Measurements from ENCODE around the gene KATNAL1.
"Not testable (repeated sequence)": the region's sequence is repeated elsewhere in the genome, so short reads cannot be mapped to it uniquely, and the experiment has no call there.

The KATNAL1 gene

GRCh38 chr13:30196025-30196424, 111.3 kb downstream of the KATNAL1 start:
- DNase-seq = no peak

GRCh38 chr13:30194906-30195305, 112.4 kb downstream of the KATNAL1 start:
- DNase-seq = no peak

DNA sequence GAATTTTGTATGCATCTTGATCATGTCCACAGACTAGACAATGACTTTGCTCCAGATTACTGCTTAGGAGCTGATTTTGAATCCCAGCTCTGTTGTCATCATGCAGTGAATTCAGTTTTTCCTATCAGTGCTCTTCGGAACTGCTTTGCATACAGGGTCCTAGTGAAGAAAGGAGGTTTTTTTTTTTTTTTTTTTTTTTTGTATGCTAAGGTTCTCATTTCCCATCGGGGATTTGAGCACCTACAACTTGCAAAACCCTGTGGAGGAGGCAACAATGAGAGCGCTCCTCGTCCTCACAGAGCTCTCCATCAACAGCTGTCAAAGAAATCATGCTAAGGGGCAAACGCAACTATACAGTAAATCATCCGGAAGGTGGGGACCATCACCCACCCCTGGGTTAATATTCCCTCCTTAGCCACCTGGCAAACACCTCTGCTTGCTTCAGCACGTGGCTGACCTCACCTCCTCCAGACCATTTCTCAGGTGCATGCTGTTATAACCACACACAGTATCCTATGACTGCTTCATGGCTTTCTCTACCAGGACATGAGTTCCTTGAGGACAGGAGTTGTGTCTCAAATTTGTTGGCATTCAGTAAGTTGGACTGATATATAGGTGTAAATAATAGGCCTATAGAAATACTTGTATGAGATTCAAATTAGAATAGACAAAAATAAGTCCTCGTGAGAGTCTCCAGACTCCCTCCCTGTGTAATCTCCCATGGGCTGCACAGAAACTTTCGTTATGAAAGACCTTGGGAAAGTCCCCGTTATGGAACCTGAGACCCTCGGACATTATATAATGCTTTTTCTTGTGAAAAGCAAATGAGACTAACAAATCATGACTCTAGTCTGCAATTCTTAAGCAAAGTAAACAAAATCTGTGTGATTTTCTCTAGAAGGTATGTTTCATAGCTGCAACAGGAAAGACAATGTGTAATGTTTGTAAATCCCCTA, 113.8 kb downstream of the KATNAL1 start:
- no peak for DNase-seq

- no peak for DNase-seq
Observed at GRCh38 chr13:30192320-30193093, 114.8 kb downstream of the KATNAL1 start.

DNA sequence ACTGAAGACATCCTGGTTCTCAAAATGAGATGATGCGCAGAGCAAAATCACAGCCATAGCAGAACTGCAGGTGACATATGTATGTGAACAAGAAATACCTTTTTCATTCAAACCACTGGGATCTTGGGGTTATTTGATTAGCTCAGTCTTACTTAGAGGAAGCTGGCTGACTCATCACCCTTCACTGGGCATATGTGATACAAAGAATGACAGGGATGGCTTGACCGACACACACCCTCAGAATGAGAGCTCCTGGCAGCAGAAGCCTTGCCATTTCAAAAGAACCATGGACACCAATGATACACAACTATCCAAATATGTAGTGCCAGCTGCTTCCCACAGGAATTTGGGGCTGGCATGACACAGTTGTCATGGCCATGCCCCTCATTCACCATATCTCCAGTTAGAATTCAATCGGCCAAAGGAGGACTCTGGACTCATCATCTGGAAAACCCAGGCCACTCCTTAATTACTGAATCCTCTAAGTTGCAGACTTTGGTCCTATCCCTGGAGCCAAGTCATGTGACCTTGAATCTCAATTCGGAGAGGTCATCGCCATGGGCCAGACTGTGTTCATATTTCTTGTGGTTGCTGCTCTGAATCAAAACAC, 115.8 kb downstream of the KATNAL1 start:
- DNase-seq = no peak

- no peak for DNase-seq
Observed at GRCh38 chr13:30186634-30187415, 120.5 kb downstream of the KATNAL1 start.

DNA sequence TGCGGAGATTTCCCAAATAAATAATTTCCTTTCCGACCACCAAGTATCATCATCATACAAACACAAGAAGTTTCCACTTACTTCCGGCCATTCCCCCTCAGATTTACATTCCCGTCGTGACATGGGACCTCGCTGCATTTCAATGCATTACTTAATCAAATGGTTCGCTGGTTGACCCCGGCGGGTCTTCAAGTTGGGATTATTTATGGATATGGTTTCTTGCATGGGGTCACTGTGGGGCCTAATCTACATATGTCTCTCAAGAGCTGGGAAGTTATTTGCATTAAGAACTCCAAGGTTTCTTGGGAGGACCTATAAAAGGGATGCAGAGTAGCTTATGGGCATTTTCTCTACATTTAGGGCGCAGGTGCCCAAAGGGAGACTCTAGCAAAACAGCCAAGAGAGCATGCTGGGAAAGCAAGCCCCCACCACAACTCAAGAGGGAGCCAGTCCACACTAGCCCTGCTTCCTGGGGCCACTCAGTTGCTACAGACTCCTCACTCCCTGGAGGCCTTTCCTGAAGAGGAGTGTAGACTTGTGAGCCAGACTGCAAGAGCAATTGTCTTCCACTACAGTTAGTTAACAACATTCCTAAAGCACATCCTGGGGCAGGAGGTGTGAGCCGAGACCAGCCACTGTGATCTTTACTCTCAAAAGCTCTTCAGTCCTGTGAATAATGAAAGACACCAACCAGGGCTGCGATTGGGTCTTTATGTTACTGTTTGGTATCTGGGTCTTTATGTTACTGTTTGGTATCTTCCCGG, 125.3 kb downstream of the KATNAL1 start:
- DNase-seq = no peak

GRCh38 chr13:30179597-30180276, 127.6 kb downstream of the KATNAL1 start:
- no peak for DNase-seq

DNA sequence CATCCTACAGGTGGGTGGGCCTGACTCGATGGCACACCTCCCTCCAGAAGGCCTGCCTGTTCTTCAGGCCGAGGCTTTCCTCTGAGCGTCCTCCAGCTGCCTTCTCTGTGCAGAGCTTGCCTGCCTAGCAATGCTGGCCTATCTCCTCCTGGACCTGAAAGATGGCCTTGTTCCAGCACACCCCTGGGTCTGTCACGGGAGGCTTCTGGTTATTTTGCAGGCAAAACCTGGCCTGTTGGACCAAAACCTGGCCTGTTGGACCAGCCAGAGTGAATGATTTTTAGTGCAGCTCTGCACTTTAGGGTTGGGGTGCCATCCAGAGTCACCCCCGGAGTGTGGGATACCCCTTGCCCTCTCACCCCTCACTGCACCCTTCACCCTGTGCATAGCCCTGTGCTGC, 128.4 kb downstream of the KATNAL1 start:
- no peak for DNase-seq

GRCh38 chr13:30175166-30175565, 132.2 kb downstream of the KATNAL1 start:
- DNase-seq = no peak

DNA sequence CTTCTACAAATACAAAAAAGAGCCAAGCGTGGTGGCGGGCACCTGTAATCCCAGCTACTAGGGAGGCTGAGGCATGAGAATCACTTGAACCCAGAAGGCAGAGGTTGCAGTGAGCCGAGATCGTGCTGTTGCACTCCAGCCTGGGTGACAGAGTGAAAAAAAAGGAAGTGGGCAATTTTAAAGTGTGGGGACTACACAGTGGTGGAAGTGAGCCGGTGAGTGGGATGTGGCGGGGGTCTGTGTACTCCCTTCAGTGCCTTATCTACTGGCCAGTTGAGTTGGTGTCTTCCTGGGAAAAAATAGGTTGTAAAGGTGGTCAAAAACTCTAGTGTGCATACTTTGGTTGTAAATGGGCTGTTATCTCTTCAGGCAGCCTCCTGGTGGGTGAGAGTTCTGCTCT, 133.1 kb downstream of the KATNAL1 start:
- DNase-seq = not testable (repeated sequence)

GRCh38 chr13:30173303-30173610, 134.1 kb downstream of the KATNAL1 start:
- no peak for DNase-seq

- no peak for DNase-seq
Observed at GRCh38 chr13:30172593-30173302, 134.6 kb downstream of the KATNAL1 start.

- DNase-seq = no peak
Observed at GRCh38 chr13:30170569-30170968, 136.8 kb downstream of the KATNAL1 start.

DNA sequence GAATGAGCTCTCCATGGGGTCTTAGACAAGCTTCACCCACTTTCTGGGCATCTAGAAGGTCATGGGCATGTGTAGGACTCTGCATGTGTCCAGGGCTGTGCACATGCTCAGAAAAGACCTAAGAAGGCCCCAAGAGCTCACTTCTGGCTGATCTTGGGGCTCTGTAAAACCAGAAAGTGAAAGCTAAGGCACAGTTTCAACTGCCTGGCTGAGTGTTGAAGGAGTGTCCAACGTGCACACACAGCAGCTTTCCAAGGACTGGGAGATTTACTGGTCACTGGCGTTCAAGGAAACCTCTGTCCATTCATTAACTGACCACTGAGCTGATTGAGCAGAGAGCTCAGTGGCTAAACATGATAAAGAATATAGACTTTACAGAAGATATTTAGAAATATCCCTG, 137.9 kb downstream of the KATNAL1 start:
- no peak for DNase-seq

GRCh38 chr13:30165796-30166195, 141.6 kb downstream of the KATNAL1 start:
- no peak for DNase-seq

DNA sequence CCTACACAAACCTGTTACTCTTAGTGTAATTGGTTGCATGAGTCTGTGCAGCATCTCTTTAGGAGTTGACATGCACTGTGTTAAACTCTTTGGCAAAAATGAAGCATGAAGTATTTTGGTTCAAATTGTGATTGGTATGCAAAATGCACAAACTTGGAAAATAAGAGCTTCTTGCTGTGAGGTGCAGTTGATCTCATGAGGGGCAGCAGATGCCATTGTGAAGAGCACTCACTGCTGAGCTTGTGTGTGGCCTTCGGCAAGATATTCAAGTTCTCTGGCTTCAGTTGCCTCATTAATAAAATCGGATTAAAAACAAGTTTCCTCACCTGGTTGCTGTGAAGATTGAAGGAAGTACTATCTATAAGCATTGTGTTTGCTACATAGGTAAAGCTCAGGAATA, 142.3 kb downstream of the KATNAL1 start:
- DNase-seq = no peak

- DNase-seq = no peak
Observed at GRCh38 chr13:30164146-30164545, 143.2 kb downstream of the KATNAL1 start.

GRCh38 chr13:30163441-30163840, 143.9 kb downstream of the KATNAL1 start:
- DNase-seq = no peak

GRCh38 chr13:30159446-30159839, 147.9 kb downstream of the KATNAL1 start:
- no peak for DNase-seq
